ENCODE data around the gene PTPRG. TPM values are rescaled to one million over a fixed set of nuclear protein-coding genes. Genes with fewer than 3 reads are reported as not detected.

Gene PTPRG
- total RNA-seq, 4 donors from 2014 or later = 51.9 to 56.8 (median 54.4) TPM

GRCh38 chr3:61821823-61822251 is 260.5 kb downstream of the PTPRG start:
- TF ChIP-seq EP300 (IDR thresholded peaks at IDR 0.05) (no peak), POLR2AphosphoS5 (IDR thresholded peaks at IDR 0.05) (peak in 1 of 2 donors; percentile 14)
- H3K36me3 ChIP-seq = no peaks in the 10 kb centered on the region
- H3K27me3 ChIP-seq = no peaks in the 10 kb centered on the region
- H3K4me1 ChIP-seq = peaks cover 9 to 19% (median 14%) of the 10 kb centered on the region in 4 donors
- 25% methylated on average over 1 of the region's 1 CpG for WGBS
- intact Hi-C loops (cut with DNase I) = no loop called here
- no peak for DNase-seq (ENCODE audit: extremely low spot score)
- H3K27ac ChIP-seq (replicated peaks in 1 of 4) = peak overlapping the region in 2 of 4 donors; percentile 1 to 18
- H3K9me3 ChIP-seq = no peaks in the 10 kb centered on the region
- no peak overlapping the region for H3K4me3 ChIP-seq

- intact Hi-C loops (cut with DNase I) = no loop called here
- H3K9me3 ChIP-seq = no peaks in the 10 kb centered on the region
- DNase-seq (ENCODE audit: extremely low spot score) = no peak
- WGBS = 89% methylated on average over 2 of the region's 2 CpGs
- no peak for TF ChIP-seq POLR2AphosphoS5 (IDR thresholded peaks at IDR 0.05)
- no peak for TF ChIP-seq EP300 (IDR thresholded peaks at IDR 0.05)
- TF ChIP-seq, protein P1, sequence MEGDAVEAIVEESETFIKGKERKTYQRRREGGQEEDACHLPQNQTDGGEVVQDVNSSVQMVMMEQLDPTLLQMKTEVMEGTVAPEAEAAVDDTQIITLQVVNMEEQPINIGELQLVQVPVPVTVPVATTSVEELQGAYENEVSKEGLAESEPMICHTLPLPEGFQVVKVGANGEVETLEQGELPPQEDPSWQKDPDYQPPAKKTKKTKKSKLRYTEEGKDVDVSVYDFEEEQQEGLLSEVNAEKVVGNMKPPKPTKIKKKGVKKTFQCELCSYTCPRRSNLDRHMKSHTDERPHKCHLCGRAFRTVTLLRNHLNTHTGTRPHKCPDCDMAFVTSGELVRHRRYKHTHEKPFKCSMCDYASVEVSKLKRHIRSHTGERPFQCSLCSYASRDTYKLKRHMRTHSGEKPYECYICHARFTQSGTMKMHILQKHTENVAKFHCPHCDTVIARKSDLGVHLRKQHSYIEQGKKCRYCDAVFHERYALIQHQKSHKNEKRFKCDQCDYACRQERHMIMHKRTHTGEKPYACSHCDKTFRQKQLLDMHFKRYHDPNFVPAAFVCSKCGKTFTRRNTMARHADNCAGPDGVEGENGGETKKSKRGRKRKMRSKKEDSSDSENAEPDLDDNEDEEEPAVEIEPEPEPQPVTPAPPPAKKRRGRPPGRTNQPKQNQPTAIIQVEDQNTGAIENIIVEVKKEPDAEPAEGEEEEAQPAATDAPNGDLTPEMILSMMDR (IDR thresholded peaks at IDR 0.05) = no peak
- TF ChIP-seq POLR2A (IDR thresholded peaks at IDR 0.05; ENCODE audit: low read depth) = no peak
- H3K4me3 ChIP-seq = no peak overlapping the region
- H3K4me1 ChIP-seq = peaks cover 11 to 19% (median 17%) of the 10 kb centered on the region in 4 donors
- H3K27me3 ChIP-seq = no peaks in the 10 kb centered on the region
- peak overlapping the region in 2 of 4 donors; percentile 1 to 18 for H3K27ac ChIP-seq (replicated peaks in 1 of 4)
- no peaks in the 10 kb centered on the region for H3K36me3 ChIP-seq
Measured at GRCh38 chr3:61822588-61822987, 261.2 kb downstream of the PTPRG start.

DNA sequence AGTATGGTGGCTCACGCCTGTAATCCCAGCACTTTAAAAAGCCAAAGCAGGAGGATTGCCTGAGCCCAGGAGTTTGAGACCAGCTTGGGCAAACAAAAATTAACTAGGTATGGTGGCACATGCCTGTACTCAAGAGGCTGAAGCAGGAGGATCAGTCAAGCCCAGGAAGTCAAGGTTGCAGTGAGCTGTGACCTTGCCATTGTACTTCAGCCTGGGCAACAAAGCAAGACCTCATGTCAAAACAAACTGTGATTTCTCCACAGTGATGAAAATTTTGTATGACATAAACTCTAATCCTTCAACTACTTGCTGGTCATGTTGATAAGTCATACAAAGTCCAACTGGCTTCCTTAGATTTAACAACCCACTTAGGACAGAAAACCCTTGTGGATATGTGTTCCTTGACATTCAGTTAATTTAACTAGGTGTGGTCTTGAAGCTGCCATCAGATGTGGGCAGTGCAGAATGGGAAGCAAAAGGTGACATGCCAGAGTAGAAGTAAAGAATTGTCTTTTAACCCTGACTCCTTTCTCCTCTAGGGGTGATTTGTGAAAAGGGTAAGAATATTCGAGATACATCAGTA is 263.3 kb downstream of the PTPRG start:
- no peaks in the 10 kb centered on the region for H3K36me3 ChIP-seq
- no peaks in the 10 kb centered on the region for H3K9me3 ChIP-seq
- no peaks in the 10 kb centered on the region for H3K27me3 ChIP-seq
- 89% methylated on average over 2 of the region's 2 CpGs for WGBS
- H3K27ac ChIP-seq (replicated peaks in 1 of 4) = no peak overlapping the region
- intact Hi-C loops (cut with DNase I) = no loop called here
- no peak for TF ChIP-seq POLR2AphosphoS5 (IDR thresholded peaks at IDR 0.05)
- TF ChIP-seq POLR2A (IDR thresholded peaks at IDR 0.05; ENCODE audit: low read depth) = no peak
- TF ChIP-seq, protein P1 (IDR thresholded peaks at IDR 0.05) = no peak
- TF ChIP-seq EP300 (IDR thresholded peaks at IDR 0.05) = no peak
- H3K4me1 ChIP-seq = peaks cover 22 to 36% (median 33%) of the 10 kb centered on the region in 4 donors
- no peak for DNase-seq (ENCODE audit: extremely low spot score)
- no peak overlapping the region for H3K4me3 ChIP-seq

DNA sequence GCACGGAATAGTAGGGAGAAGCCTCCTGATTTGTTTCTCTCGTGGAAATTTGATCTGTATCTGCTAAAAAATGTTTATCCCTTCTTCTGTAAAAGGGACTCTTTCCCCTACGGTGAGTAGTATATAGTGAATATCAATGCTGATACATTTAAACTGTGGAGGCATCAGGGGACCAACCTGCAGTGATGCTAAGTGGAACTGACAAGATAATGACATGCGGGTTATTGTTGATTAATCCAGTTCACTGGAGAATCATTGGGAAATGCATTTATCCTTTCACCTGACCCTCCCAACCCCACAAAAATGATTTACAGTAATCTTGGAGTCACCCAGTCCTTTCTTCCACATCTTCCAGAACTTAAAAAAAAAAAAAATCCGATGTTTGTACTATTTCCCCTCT is 264.8 kb downstream of the PTPRG start:
- intact Hi-C loops (cut with DNase I) = no loop called here
- peaks cover 28 to 42% (median 38%) of the 10 kb centered on the region in 4 donors for H3K4me1 ChIP-seq
- 84% methylated on average over 5 of the region's 5 CpGs for WGBS

GRCh38 chr3:61828184-61828874 is 267.0 kb downstream of the PTPRG start:
- H3K36me3 ChIP-seq = no peaks in the 10 kb centered on the region
- peaks cover 16 to 34% (median 21%) of the 10 kb centered on the region in 4 donors for H3K4me1 ChIP-seq
- no peak for DNase-seq (ENCODE audit: extremely low spot score)
- intact Hi-C loops (cut with DNase I) = no loop called here
- H3K9me3 ChIP-seq = no peaks in the 10 kb centered on the region
- no peaks in the 10 kb centered on the region for H3K27me3 ChIP-seq
- no peak overlapping the region for H3K4me3 ChIP-seq
- TF ChIP-seq EP300 (IDR thresholded peaks at IDR 0.05) = no peak
- no peak overlapping the region for H3K27ac ChIP-seq (replicated peaks in 1 of 4)
- 85% methylated on average over 7 of the region's 7 CpGs for WGBS

More for the DNA sequence above, 264.8 kb downstream of the PTPRG start:
- H3K27ac ChIP-seq (replicated peaks in 1 of 4) = no peak overlapping the region
- DNase-seq (ENCODE audit: extremely low spot score) = no peak
- TF ChIP-seq POLR2AphosphoS5 (IDR thresholded peaks at IDR 0.05) = no peak
- TF ChIP-seq, protein P1 (IDR thresholded peaks at IDR 0.05) = no peak
- no peak for TF ChIP-seq EP300 (IDR thresholded peaks at IDR 0.05)
- no peaks in the 10 kb centered on the region for H3K36me3 ChIP-seq
- no peak overlapping the region for H3K4me3 ChIP-seq
- H3K27me3 ChIP-seq = no peaks in the 10 kb centered on the region
- H3K9me3 ChIP-seq = no peaks in the 10 kb centered on the region

Data from esophagus muscularis mucosa (tissue), 4 donors.